Type B pancreatic cell (in vitro differentiated cells): Measurements from ENCODE around the gene FBXL20. TPM values are rescaled to one million over a fixed set of nuclear protein-coding genes. Genes with fewer than 3 reads are reported as not detected.
"Not testable (repeated sequence)": the region's sequence is repeated elsewhere in the genome, so short reads cannot be mapped to it uniquely, and the experiment has no call there.

ENCODE experiments used
- DNase-seq: peaks from one replicate; pipeline ENCODE4 v3.0.0; 2021; ENCODE audit warnings: mixed read lengths; ENCODE audit not compliant: unreplicated experiment; ENCODE audit errors: extremely low spot score
- H3K27ac Mint-ChIP-seq: 2 replicates; pipeline ENCODE4 v1.8.0; 2021; ENCODE audit warnings: mild to moderate bottlenecking, mixed read lengths
- H3K27me3 Mint-ChIP-seq: 2 replicates; pipeline ENCODE4 v1.8.0; 2021; ENCODE audit warnings: mixed read lengths
- H3K36me3 Mint-ChIP-seq: 2 replicates; pipeline ENCODE4 v1.8.0; 2021; ENCODE audit warnings: mixed read lengths
- H3K4me1 Mint-ChIP-seq: one replicate; pipeline ENCODE4 v1.8.0; 2021; ENCODE audit warnings: mixed read lengths; ENCODE audit not compliant: unreplicated experiment
- H3K4me3 Mint-ChIP-seq: 2 replicates; pipeline ENCODE4 v1.8.0; 2021; ENCODE audit warnings: mild to moderate bottlenecking, mixed read lengths
- H3K9me3 Mint-ChIP-seq: 2 replicates; pipeline ENCODE4 v1.8.0; 2021; ENCODE audit warnings: mixed read lengths
- CTCF ChIP-seq: fragments of 200-600 bp; sonication (generic); conservative IDR thresholded peaks from 2 replicates; pipeline ENCODE4 v1.5.0; 2021; ENCODE audit warnings: antibody characterized with exemption, mild to moderate bottlenecking
- total RNA-seq: library from RNA; stranded (reverse); gene quantifications from 2 replicates; pipeline ENCODE4 v1.2.1, GENCODE V29; 2021; ENCODE audit warnings: low replicate concordance

Gene FBXL20
- total RNA-seq, 1 donor from 2014 or later = 21.6 TPM

GRCh38 chr17:39349246-39349645 is 52.2 kb downstream of the FBXL20 start:
- no peak for TF ChIP-seq CTCF
- Mint-ChIP-seq H3K27me3 (no peaks in the 10 kb centered on the region), H3K9me3 (no peaks in the 10 kb centered on the region), H3K4me3 (no peak overlapping the region), H3K27ac (no peak overlapping the region), H3K36me3 (no peaks in the 10 kb centered on the region), H3K4me1 (no peaks in the 10 kb centered on the region)
- no peak for DNase-seq

GRCh38 chr17:39346863-39347262 is 54.6 kb downstream of the FBXL20 start:
- H3K4me3 Mint-ChIP-seq = not testable (repeated sequence)

GRCh38 chr17:39341541-39341940 is 59.9 kb downstream of the FBXL20 start:
- no peaks in the 10 kb centered on the region for H3K36me3 Mint-ChIP-seq
- H3K27me3 Mint-ChIP-seq = no peaks in the 10 kb centered on the region
- no peak overlapping the region for H3K27ac Mint-ChIP-seq
- H3K9me3 Mint-ChIP-seq = no peaks in the 10 kb centered on the region
- H3K4me3 Mint-ChIP-seq = no peak overlapping the region
- H3K4me1 Mint-ChIP-seq = no peaks in the 10 kb centered on the region
- DNase-seq = no peak
- TF ChIP-seq CTCF = no peak

More at GRCh38 chr17:39346863-39347262, 54.6 kb downstream of the FBXL20 start:
- not testable (repeated sequence) for H3K9me3 Mint-ChIP-seq, H3K4me1 Mint-ChIP-seq, H3K27ac Mint-ChIP-seq, H3K27me3 Mint-ChIP-seq, DNase-seq, H3K36me3 Mint-ChIP-seq

- Mint-ChIP-seq H3K27ac (no peak overlapping the region), H3K9me3 (no peaks in the 10 kb centered on the region), H3K4me1 (no peaks in the 10 kb centered on the region), H3K4me3 (no peak overlapping the region), H3K27me3 (no peaks in the 10 kb centered on the region), H3K36me3 (peaks cover 6% of the 10 kb centered on the region)
- DNase-seq = no peak
- TF ChIP-seq CTCF = no peak
These were observed 60.7 kb downstream of the FBXL20 start for GRCh38 chr17:39340731-39341130.

GRCh38 chr17:39339272-39339671 is 62.2 kb downstream of the FBXL20 start:
- H3K27ac Mint-ChIP-seq = no peak overlapping the region
- no peak overlapping the region for H3K4me3 Mint-ChIP-seq
- no peaks in the 10 kb centered on the region for H3K9me3 Mint-ChIP-seq
- H3K36me3 Mint-ChIP-seq = peaks cover 14% of the 10 kb centered on the region
- peak; percentile 11 for DNase-seq
- no peak for TF ChIP-seq CTCF
- peaks cover 4% of the 10 kb centered on the region for H3K4me1 Mint-ChIP-seq
- no peaks in the 10 kb centered on the region for H3K27me3 Mint-ChIP-seq

GRCh38 chr17:39337649-39338048 is 63.8 kb downstream of the FBXL20 start:
- not testable (repeated sequence) for H3K4me3 Mint-ChIP-seq, H3K27ac Mint-ChIP-seq, H3K9me3 Mint-ChIP-seq, H3K27me3 Mint-ChIP-seq, H3K4me1 Mint-ChIP-seq
- peaks cover 14% of the 10 kb centered on the region for H3K36me3 Mint-ChIP-seq
- peak; percentile 49 for DNase-seq

GRCh38 chr17:39335704-39336223 is 65.7 kb downstream of the FBXL20 start:
- TF ChIP-seq CTCF = no peak
- Mint-ChIP-seq H3K9me3 (no peaks in the 10 kb centered on the region), H3K36me3 (peaks cover 20% of the 10 kb centered on the region), H3K27me3 (no peaks in the 10 kb centered on the region), H3K4me1 (peaks cover 4% of the 10 kb centered on the region), H3K4me3 (no peak overlapping the region), H3K27ac (no peak overlapping the region)
- DNase-seq = no peak

GRCh38 chr17:39334008-39334744 is 67.2 kb downstream of the FBXL20 start:
- H3K4me3 Mint-ChIP-seq, H3K4me1 Mint-ChIP-seq, H3K9me3 Mint-ChIP-seq, H3K27me3 Mint-ChIP-seq, H3K27ac Mint-ChIP-seq, DNase-seq: not testable (repeated sequence)
- H3K36me3 Mint-ChIP-seq = peaks cover 20% of the 10 kb centered on the region
